ENCODE data around the gene RETN.

Gene RETN

DNA sequence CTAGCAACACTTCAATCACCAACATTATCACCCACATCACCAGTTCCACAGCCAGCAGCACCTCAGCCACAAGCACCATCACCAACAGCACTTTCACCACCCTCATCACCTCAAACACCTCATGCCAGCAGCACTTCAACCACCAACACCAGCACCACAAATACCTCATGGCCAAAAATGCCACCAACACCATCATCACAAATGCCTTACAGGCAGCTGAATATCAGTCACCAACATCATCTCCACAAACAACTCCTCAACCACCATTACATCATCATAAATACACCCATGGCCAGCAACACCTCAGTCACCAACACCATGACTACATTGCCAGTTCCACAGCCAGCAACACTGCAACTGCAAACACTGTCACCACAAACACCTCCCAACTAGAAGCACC, 22.6 kb downstream of the RETN start:
- no peaks in the 10 kb centered on the region for H3K36me3 ChIP-seq (ENCODE audit: insufficient read depth, low read length)
- no peak for TF ChIP-seq POLR2AphosphoS5 (IDR thresholded peaks at IDR 0.05; ENCODE audit: borderline replicate concordance, low read depth, low read length)
- TF ChIP-seq EZH2 (IDR thresholded peaks at IDR 0.05), result no peak
- no peak for TF ChIP-seq FOXP2 (optimal IDR thresholded peaks at IDR 0.05; ENCODE audit: control extremely low read depth, extremely low read length, insufficient read depth)
- H3K4me3 ChIP-seq, result no peak overlapping the region

DNA sequence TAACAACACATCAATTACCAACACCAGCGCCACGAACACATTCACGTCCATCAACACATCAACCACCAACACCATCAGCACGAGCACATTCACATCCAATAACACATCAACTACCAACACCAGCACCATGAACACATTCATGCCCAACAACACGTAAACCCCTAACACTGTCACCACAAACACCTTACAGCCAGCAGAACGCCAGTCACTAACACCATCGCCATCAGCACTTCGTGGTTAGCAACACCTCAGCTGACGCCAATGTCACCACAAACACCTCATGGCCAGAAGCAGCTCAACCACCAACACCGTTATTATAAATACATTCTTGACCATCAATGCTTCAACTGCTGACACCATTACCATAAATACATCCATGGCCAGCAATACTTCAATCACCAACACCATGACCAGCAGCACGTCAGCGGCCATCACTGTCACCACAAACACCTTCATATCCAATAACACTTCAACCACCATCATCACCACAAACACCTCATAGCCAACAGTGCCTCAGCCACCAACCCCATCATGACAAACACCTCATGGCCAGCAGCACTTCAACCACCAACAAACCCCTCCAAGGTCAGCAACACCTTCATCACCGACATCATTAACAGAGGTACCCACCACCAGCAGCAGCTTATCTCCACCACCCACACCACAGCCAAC, 23.7 kb downstream of the RETN start:
- Histone ChIP-seq H3K9ac (ENCODE audit: insufficient read length) (no peak overlapping the region), H3K36me3 (ENCODE audit: insufficient read depth, low read length) (no peaks in the 10 kb centered on the region), H3K9me3 (ENCODE audit: low read depth, low read length) (no peaks in the 10 kb centered on the region), H3K27ac (no peak overlapping the region), H3K4me3 (no peak overlapping the region)
- no peak for TF ChIP-seq EZH2 (IDR thresholded peaks at IDR 0.05)
- no peak for TF ChIP-seq FOXP2 (optimal IDR thresholded peaks at IDR 0.05; ENCODE audit: control extremely low read depth, extremely low read length, insufficient read depth)
- TF ChIP-seq POLR2AphosphoS5 (IDR thresholded peaks at IDR 0.05; ENCODE audit: borderline replicate concordance, low read depth, low read length), result no peak
- DNase-seq (ENCODE audit: low read depth, low spot score), result no peak

More for the DNA sequence above, 22.6 kb downstream of the RETN start:
- H3K9ac ChIP-seq (ENCODE audit: insufficient read length), result no peak overlapping the region
- H3K27ac ChIP-seq, result no peak overlapping the region
- no peaks in the 10 kb centered on the region for H3K9me3 ChIP-seq (ENCODE audit: low read depth, low read length)
- no peak for DNase-seq (ENCODE audit: low read depth, low spot score)

DNA sequence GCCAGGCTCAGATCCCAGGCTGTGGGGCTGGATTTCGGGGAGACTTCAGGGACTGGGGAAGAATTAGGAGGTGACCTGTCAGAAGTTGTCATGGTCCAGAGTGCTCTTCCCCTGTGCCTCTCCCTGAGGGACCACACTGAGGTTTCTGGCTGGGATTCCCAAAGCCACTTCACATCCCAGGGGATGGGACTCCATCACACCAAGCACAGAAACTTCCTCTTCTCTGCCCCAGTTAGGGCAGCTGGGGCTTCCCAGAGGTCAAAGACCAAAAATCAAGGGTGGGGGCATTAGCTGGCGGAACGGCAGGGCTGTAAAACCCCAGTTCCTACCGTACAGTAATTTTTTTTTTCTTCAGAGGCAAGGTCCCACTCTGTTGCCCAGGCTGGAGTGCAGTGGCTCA, 25.6 kb downstream of the RETN start:
- Histone ChIP-seq H3K9ac (ENCODE audit: insufficient read length) (no peak overlapping the region), H3K36me3 (ENCODE audit: insufficient read depth, low read length) (no peaks in the 10 kb centered on the region), H3K4me3 (no peak overlapping the region), H3K9me3 (ENCODE audit: low read depth, low read length) (no peaks in the 10 kb centered on the region), H3K27ac (no peak overlapping the region)
- TF ChIP-seq POLR2AphosphoS5 (IDR thresholded peaks at IDR 0.05; ENCODE audit: borderline replicate concordance, low read depth, low read length) (no peak), FOXP2 (optimal IDR thresholded peaks at IDR 0.05; ENCODE audit: control extremely low read depth, extremely low read length, insufficient read depth) (no peak), EZH2 (IDR thresholded peaks at IDR 0.05) (no peak)
- DNase-seq (ENCODE audit: low read depth, low spot score), result no peak

DNA sequence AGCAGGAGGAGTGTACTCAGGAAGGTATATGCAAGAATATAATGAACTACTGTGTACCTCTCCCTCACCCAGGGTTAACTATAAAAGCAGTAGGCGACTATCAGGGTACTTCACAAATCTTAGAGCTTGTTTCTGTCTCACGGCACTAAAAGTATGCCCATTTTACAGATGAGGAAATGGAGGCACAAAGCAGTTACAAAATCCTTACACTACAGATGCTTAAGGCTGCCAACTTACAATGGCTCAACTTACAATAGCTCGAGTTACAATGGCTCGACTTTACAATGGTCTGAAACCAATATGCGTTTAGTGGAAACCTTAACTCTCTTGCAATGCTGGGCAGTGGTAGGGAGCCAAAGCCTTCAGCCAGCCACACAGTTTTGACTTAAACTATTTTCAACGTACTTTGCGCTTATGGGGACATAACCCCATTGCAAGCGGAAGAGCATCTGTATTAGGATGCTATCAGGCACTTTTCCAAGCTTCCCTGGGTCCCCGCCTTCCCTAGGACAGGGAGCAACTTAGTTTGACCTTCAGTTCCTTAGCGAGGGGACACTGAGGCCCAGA, 29.0 kb downstream of the RETN start:
- no peak overlapping the region for H3K27ac ChIP-seq
- DNase-seq (ENCODE audit: low read depth, low spot score), result no peak
- H3K36me3 ChIP-seq (ENCODE audit: insufficient read depth, low read length), result no peaks in the 10 kb centered on the region
- TF ChIP-seq POLR2AphosphoS5 (IDR thresholded peaks at IDR 0.05; ENCODE audit: borderline replicate concordance, low read depth, low read length), result no peak
- no peak overlapping the region for H3K9ac ChIP-seq (ENCODE audit: insufficient read length)
- H3K4me3 ChIP-seq, result no peak overlapping the region
- no peaks in the 10 kb centered on the region for H3K9me3 ChIP-seq (ENCODE audit: low read depth, low read length)

DNA sequence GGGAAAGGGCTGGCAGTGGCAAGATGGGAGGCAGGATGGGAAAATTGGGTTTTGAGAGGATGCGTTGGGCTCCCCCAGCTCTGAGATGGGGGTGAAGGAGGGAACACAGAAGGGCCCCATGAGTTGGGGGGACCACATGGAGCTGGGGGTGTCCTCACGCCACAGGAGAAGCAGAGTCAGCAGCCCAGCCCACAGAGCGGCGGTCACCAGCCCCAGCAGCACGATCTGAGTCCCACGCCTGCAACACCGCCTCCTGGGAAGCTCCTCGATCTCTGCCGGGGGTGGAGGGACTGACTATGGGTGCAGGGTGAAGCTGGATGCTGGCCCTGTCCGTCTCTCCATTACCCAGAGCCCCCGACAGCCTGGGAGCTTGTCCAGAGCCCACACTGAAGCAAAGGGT, 29.7 kb downstream of the RETN start:
- Histone ChIP-seq H3K27ac (no peak overlapping the region), H3K9ac (ENCODE audit: insufficient read length) (no peak overlapping the region), H3K36me3 (ENCODE audit: insufficient read depth, low read length) (no peaks in the 10 kb centered on the region), H3K9me3 (ENCODE audit: low read depth, low read length) (no peaks in the 10 kb centered on the region), H3K4me3 (no peak overlapping the region)
- no peak for DNase-seq (ENCODE audit: low read depth, low spot score)
- TF ChIP-seq POLR2AphosphoS5 (IDR thresholded peaks at IDR 0.05; ENCODE audit: borderline replicate concordance, low read depth, low read length), result no peak
- no peak for TF ChIP-seq EZH2 (IDR thresholded peaks at IDR 0.05)
- TF ChIP-seq FOXP2 (optimal IDR thresholded peaks at IDR 0.05; ENCODE audit: control extremely low read depth, extremely low read length, insufficient read depth), result no peak

DNA sequence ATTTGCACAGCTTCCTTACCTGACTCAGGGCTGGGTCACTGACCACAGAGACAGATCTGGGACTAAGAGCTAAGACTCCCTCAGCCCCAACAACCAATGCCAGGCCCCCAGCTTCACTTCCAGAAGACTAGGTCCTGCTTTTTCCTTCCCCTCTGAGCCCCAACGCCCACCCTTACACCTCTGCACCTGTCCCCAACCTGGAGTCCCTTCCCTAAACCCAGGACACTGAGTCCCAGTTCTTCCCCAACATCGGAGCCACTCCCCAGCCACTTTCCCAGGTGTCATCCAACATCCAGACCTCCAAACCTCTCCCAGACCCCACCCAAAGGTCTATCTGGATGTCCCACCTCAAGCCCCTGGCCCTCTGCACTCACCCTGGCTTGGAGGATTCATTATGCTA, 30.2 kb downstream of the RETN start:
- no peak for TF ChIP-seq FOXP2 (optimal IDR thresholded peaks at IDR 0.05; ENCODE audit: control extremely low read depth, extremely low read length, insufficient read depth)
- no peak for TF ChIP-seq EZH2 (IDR thresholded peaks at IDR 0.05)
- no peak for TF ChIP-seq POLR2AphosphoS5 (IDR thresholded peaks at IDR 0.05; ENCODE audit: borderline replicate concordance, low read depth, low read length)
- Histone ChIP-seq H3K9ac (ENCODE audit: insufficient read length) (no peak overlapping the region), H3K4me3 (no peak overlapping the region), H3K27ac (no peak overlapping the region), H3K9me3 (ENCODE audit: low read depth, low read length) (no peaks in the 10 kb centered on the region), H3K36me3 (ENCODE audit: insufficient read depth, low read length) (no peaks in the 10 kb centered on the region)
- DNase-seq (ENCODE audit: low read depth, low spot score), result no peak

DNA sequence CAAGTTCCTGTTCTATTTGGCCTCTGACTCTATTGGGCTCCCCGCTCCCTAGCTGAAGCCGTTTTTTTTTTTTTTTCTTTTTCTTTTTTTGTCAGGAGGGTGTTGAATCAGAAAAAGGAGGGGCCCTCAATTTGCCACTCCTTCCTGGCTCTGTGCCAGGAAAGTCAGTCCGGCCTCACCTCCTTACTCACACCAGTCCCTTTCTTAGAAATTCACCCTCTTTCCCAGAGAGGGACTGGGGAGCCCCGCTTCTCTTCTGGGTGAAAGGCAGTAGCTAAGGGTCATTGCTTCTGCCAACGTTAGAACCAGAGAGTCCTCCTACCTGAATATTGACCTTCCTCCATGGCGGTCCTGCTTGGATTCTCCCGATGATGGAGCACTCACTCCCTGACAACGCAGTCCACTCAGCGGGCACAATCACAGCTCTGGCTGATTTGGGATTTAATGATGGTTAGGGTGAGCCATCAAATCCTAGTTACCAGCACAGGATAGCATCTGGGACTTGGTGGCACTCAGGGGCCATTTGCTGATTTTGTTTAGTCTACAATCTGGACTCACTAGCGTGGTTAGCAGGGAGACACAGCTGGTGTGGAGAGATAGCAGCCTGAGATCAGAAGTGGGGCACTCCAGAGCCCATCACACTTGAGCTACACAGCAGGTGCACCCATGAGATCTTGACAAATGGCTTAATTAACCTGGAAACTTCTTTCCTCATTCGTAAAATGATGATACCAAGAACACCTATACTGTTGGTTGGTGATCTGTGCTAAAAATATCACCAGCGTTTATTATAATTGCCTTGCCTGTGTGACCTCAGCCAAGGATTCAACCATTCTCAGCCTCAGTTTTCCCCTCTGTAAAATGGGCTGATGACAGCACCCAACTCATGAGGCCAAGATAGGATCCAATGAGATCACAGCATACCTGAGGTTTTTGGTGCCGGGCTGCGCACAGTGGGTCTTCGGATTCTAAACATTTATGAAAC, 30.9 kb downstream of the RETN start:
- Histone ChIP-seq H3K36me3 (ENCODE audit: insufficient read depth, low read length) (no peaks in the 10 kb centered on the region), H3K27ac (no peak overlapping the region), H3K9me3 (ENCODE audit: low read depth, low read length) (no peaks in the 10 kb centered on the region), H3K4me3 (no peak overlapping the region), H3K9ac (ENCODE audit: insufficient read length) (no peak overlapping the region)
- TF ChIP-seq POLR2AphosphoS5 (IDR thresholded peaks at IDR 0.05; ENCODE audit: borderline replicate concordance, low read depth, low read length) (no peak), FOXP2 (optimal IDR thresholded peaks at IDR 0.05; ENCODE audit: control extremely low read depth, extremely low read length, insufficient read depth) (no peak), EZH2 (IDR thresholded peaks at IDR 0.05) (no peak)
- no peak for DNase-seq (ENCODE audit: low read depth, low spot score)

DNA sequence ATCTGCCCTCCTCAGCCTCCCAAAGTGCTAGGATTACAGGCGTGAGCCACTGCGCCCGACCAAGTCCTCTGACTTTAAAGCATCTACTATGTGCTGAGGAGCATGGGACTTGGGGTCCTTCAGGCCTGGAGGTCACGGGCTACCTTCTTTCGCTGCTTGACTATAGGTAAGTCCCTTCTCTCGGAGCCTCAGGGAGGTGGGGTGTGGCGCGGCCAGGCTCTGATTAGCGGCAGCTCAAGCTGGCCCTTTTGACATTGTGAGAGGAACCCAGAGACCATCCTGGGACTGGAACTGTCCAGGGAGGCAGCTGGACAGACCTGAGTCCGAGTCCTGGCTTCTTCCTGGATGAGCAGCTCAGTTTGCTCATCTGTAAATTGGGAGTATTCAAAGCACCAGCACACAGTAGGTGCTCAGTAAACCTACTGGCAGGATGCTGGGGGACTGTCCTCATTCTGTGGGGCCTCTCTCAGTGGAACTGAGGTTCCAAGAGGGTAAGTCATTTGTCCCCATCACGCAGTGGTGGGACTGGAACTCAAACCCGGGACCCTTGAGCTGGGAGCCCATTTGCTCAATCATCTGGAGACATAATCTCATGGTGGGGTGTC, 32.3 kb downstream of the RETN start:
- Histone ChIP-seq H3K27ac (no peak overlapping the region), H3K9ac (ENCODE audit: insufficient read length) (no peak overlapping the region), H3K36me3 (ENCODE audit: insufficient read depth, low read length) (no peaks in the 10 kb centered on the region), H3K4me3 (no peak overlapping the region), H3K9me3 (ENCODE audit: low read depth, low read length) (no peaks in the 10 kb centered on the region)
- no peak for TF ChIP-seq EZH2 (IDR thresholded peaks at IDR 0.05)
- TF ChIP-seq FOXP2 (optimal IDR thresholded peaks at IDR 0.05; ENCODE audit: control extremely low read depth, extremely low read length, insufficient read depth), result no peak
- TF ChIP-seq POLR2AphosphoS5 (IDR thresholded peaks at IDR 0.05; ENCODE audit: borderline replicate concordance, low read depth, low read length), result no peak
- DNase-seq (ENCODE audit: low read depth, low spot score), result no peak
